GM18951 (cell line): Measurements from ENCODE around the gene IFNW1.
"Not testable (repeated sequence)": the region's sequence is repeated elsewhere in the genome, so short reads cannot be mapped to it uniquely, and the experiment has no call there.

Experiments used
- POLR2A ChIP-seq: IDR thresholded peaks from 4 replicates; pipeline ENCODE4 v1.6.1; 2011; ENCODE audit warnings: mild to moderate bottlenecking; ENCODE audit not compliant: insufficient read length, insufficient read depth; ENCODE audit errors: extremely low read depth
- in situ Hi-C: fragments of 300-500 bp; cut with MboI; formaldehyde crosslinking; loops from one replicate; pipeline ENCODE4 v1.12.0; 2022; ENCODE audit warnings: low sequenced_read_pairs, mixed read lengths, inconsistent platforms; ENCODE audit not compliant: unreplicated experiment

Gene IFNW1

DNA sequence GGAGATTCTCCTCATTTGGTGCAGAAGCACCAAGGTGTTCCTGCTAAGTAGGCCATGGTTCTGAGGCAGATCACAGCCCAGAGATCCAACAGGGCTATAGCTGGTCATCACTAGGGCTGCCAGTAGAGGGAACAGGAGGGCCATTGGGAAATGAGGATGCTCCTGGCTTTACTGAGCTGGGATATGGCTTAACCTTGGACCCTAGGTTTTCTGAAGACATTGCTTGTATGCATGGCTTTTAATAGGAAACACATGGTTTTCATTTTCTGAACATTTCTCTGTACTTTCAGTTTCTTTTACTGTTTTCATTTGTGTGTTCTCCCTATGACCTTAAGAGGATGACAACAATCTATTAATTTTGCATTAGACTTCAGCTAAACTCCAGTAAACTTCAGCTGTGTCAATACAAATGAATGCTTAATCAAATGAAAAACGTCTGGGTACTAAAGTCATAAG is at the start of gene IFNW1:
IFNW1 (minus strand) TSS at position 406 of the 456 bp plus-strand sequence; CDS start at position 144, 262 bp downstream.
- TF ChIP-seq POLR2A, result no peak
- in situ Hi-C loops, result no loop called here

GRCh38 chr9:21187487-21187886 is 45.9 kb upstream of the IFNW1 start, which contains the start of gene IFNA4:
TSS of gene IFNA4 (minus strand) at chr9:21187587. CDS start at chr9:21187531, 56 bp downstream.
- in situ Hi-C loops, result loop anchor here (25.0 kb wide), 1 partner anchor 600 kb away; no protein-coding TSS in a partner anchor

GRCh38 chr9:21182810-21183736 is 41.4 kb upstream of the IFNW1 start:
- in situ Hi-C loops, result loop anchor here (25.0 kb wide), 1 partner anchor 604 kb away; no protein-coding TSS in a partner anchor

- TF ChIP-seq POLR2A, result no peak
- in situ Hi-C loops, result loop anchor here (25.0 kb wide), 1 partner anchor 613 kb away; no protein-coding TSS in a partner anchor
Measured at GRCh38 chr9:21174671-21175070, 33.0 kb upstream of the IFNW1 start.

DNA sequence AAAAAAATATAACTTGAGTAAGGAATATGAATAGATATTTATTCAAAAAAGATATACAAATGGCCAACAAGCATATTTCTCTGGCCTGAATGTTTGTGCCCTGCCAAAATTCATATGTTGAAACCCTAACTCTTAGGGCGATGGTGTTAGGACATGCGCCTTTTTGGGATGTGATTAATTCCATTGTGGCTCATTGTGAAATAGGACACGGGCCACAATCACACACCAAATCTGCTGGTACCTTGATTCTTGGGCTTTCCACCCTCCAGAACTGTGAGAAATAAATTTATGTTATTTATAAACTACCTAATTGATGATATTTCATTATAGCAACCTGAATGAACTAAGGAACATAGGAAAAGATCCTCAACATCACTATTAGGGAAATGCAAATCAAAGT is 30.5 kb upstream of the IFNW1 start:
- TF ChIP-seq POLR2A, result no peak
- in situ Hi-C loops, result no loop called here

DNA sequence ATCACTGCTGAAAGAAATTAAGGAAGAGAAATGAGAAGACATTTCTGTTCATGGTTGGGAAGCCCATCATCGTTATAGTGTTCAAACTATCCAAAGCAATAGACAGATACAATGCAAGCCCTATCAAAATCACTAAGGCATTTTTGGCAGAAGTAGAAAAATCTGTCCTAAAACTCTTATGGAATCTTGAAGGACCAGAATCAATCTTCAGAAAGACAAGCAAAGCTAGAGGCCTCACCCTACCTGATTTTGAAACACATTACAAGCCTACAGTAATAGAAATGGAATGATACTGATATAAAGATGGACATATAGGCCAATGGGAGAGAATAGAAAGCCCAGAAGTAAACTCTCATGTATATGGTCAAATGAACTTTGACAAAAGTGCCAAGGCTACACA is 29.7 kb upstream of the IFNW1 start:
- in situ Hi-C loops, result no loop called here
- no peak for TF ChIP-seq POLR2A

DNA sequence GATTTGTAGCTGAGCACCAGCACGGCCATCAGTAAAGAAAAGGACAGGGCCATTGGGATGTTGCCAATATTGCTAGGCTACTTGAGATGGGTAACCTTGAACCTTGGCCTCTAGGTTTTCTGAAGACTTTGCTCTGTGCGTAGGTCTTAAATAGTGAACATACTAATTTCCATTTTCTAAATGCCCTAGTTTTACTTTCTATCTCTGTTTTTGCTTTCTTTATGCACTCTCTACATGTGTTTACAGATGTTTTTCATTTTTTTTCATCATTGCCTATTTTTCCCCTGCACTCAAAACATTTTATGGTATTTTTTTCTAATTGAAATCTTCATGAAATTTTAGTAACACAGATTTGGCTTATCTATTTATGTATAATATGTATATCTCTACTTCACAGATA is 24.9 kb upstream of the IFNW1 start, which contains the start of gene IFNA21:
IFNA21 (minus strand) TSS at position 101 of the 400 bp plus-strand sequence; CDS start at position 53, 48 bp downstream.
- in situ Hi-C loops, result not testable (repeated sequence)

DNA sequence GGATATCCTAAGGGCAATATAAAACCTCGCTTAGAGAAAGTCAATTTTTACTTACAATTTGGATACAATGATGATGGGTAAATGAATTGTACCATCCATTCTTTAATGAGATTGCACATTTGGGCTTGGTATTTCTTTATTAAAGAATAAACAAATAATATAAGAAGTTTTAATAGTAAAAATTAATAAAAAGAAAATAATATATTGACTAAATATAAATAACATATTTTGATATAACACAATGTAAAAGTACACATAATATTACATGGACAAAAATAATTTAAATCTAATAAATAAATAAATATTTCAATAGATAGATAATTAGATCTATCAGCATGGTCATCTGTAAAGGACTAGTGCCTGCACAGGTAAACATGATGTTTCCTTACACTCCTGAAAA is 23.9 kb upstream of the IFNW1 start:
- no peak for TF ChIP-seq POLR2A
- in situ Hi-C loops, result no loop called here

GRCh38 chr9:21160178-21160577 is 18.5 kb upstream of the IFNW1 start:
- no peak for TF ChIP-seq POLR2A

DNA sequence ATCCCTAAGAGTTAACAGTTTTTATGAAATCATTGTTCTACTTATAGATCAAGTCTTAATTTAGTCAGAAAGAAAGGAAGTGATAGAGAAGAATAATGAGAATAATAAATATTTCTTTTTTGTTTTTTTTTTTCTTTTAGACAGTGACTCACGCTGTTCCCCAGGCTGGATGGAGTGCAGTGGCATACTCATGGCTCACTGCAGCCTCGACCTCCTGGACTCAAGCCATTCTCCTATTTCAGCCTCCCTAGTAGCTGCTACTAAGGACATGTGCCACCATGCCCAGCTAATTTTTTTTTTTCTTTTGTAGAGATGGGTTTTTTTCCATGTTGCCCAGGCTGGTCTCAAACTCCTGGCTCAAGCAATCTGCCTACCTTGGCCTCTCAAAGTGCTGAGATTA is 13.9 kb upstream of the IFNW1 start:
- no peak for TF ChIP-seq POLR2A

More at GRCh38 chr9:21160178-21160577, 18.5 kb upstream of the IFNW1 start:
- in situ Hi-C loops, result no loop called here

DNA sequence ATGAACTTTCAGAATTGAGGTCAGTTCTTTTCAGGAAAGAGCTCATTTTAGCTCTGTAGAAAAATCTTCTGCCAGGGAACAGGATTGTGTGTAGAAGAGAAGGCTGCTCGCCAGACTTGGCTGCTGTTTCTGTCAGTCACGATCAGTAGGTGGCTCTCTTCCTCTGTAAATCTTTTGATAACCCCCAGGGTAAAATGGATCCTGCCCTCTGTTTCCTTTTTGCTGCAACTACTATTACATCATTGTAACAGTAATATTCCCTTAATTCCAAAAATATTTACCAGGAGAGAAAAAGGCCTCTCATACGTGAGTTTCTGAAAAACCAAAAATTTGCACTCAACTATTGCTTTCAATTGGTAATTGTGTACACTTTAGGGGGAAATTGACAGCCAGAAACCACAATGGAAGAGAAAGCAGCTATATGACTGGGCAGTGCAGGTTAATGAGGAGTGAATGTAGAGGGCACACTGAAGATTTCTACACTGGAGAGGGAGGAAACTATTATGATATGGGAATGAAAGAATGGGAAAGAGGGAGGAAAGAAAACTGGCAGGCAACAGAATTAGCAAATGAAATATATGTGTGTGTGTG is 12.5 kb upstream of the IFNW1 start:
- in situ Hi-C loops, result no loop called here
- TF ChIP-seq POLR2A, result no peak

More for the DNA sequence above, 13.9 kb upstream of the IFNW1 start:
- in situ Hi-C loops, result no loop called here

DNA sequence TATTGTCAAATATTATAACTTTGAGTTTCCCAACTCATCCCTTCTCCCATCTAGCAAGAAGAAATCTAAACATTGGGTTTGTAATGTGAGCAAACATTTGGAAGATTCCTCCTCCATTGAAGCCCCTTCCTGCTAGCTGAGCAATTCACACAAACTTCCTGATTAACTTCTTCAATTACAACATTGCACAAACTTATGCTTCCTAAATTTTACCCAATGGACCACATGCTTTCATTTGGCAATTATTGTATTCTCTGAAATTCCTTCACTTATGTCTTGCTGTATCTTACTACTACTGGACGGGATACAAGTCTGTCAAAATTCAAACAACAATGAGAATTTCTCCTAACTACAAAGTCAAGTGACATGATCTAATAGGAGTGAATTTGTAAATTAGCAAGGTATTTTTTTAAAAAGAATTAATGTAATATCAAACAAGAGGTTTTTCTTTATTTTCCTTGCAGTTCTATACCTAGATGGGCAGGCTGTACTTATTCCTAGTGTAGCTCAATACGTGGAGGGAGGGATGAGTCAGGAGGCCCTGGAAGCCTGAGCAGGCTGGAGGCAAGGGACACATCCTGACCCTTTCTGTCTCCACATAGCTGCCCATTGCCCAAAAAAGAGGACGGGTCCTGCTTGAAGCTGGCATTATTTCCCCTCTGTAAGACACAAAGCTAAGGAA is 11.8 kb upstream of the IFNW1 start:
- in situ Hi-C loops, result no loop called here
- no peak for TF ChIP-seq POLR2A

DNA sequence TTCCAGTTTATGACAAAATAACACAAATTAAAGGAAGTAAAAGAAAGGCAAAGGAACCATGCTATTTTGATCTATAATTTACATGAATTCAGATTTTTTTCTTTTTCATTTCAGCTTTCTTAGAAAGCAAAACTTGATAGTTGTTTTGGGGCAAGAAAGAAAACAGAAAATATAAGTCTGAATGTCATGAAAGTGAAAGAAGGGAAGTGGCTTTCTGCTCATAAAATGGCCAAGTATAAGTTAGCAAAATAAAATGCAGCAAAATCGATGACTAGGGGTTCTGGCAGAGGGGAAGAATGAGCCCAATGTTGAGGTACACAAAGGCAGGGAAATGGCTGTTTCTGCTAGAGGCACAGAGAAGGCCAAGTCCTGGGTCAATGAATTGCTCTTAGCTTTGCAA is 3.0 kb upstream of the IFNW1 start:
- in situ Hi-C loops, result no loop called here
- no peak for TF ChIP-seq POLR2A
